GM19438 (cell line): ENCODE data around the gene TMEM69.
"Not testable (repeated sequence)": the region's sequence is repeated elsewhere in the genome, so short reads cannot be mapped to it uniquely, and the experiment has no call there.

Experiments
- ATAC-seq: cut with Tn5 transposase; IDR thresholded peaks from one replicate; pipeline ENCODE4 v1.9.1; 2021; ENCODE audit warnings: low read depth; ENCODE audit not compliant: unreplicated experiment

Gene TMEM69

GRCh38 chr1:45730075-45730779 is 42.2 kb downstream of the TMEM69 start:
- ATAC-seq = no peak

DNA sequence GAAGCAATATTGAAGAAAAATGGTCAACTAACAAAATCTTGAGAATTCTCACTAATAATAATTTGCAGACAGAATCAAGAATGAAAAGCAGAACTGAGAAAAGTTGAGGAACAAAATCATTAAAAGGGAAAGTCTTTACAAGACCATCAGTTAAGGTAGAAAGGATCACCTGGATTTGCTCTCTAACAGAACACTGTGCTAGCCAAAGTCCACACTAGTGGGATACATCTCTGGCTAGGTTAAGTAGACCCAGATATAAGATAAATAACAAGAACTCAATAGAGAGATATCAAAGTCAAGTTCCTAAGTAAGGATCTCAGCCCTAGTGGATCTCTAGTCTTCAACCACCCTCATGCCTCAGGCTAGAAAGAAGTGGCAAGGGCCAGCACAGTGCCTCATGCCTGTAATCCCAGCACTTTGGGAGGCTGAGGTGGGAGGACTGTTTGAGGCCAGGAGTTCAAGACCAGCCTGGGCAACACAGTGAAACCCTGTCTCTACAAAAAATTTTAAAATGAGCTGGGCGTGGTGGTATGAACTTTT is 42.9 kb downstream of the TMEM69 start:
- ATAC-seq = no peak

GRCh38 chr1:45739137-45739536 is 51.2 kb downstream of the TMEM69 start:
- no peak for ATAC-seq

DNA sequence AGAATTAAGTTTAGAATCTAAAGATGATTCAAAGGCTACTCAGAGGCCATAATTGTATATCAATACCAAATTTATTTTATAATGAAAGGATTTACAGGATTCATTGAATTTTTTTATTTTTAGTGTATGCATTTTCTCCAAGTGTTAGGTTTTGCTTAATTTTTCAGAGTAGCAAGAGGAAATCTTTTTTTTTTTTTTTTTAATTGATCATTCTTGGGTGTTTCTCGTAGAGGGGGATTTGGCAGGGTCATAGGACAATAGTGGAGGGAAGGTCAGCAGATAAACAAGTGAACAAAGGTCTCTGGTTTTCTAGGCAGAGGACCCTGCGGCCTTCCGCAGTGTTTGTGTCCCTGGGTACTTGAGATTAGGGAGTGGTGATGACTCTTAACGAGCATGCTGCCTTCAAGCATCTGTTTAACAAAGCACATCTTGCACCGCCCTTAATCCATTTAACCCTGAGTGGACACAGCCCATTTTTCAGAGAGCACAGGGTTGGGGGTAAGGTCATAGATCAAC is 51.7 kb downstream of the TMEM69 start:
- not testable (repeated sequence) for ATAC-seq
